Astrocyte of the cerebellum (primary cell): ENCODE results near the gene CD164.

Experiments
- DNase-seq: peaks from one replicate; pipeline ENCODE4 v3.0.0-alpha.2; 2011; ENCODE audit warnings: low read depth
- H3K4me3 ChIP-seq: 2 replicates; pipeline ENCODE4 v1.5.1; 2011; ENCODE audit warnings: mild to moderate bottlenecking, low read depth, low read length, moderate library complexity
- in situ Hi-C: cut with HindIII; loops from 2 replicates; pipeline ENCODE4 v1.10.0; 2017; ENCODE audit warnings: low sequenced_read_pairs
- TF ChIP-seq, protein P1 (sequence below): IDR thresholded peaks from 2 replicates; pipeline ENCODE4 v1.5.1; 2012; ENCODE audit warnings: low read length, low read depth, moderate library complexity, mild to moderate bottlenecking; ENCODE audit errors: missing control alignments

Gene CD164

DNA sequence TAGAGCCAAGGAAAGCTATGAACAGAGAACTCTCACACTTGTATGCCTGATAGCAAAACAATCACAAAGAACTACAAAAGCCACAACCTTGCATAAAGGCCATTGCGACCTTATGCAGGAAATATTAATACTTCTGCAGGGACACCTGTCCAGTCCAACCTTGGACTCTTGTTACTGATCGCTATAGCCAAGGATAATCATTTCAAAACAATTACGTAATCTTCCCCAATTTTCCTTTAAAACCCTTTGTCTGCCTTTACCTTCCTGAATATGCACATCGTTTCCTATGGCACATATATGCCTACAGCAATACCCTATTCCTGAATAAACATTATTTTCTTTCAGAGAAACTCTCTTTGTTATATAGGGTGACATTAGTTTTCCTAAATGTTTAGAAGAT, 35.4 kb upstream of the CD164 start:
- no peak for DNase-seq
- TF ChIP-seq, protein P1, sequence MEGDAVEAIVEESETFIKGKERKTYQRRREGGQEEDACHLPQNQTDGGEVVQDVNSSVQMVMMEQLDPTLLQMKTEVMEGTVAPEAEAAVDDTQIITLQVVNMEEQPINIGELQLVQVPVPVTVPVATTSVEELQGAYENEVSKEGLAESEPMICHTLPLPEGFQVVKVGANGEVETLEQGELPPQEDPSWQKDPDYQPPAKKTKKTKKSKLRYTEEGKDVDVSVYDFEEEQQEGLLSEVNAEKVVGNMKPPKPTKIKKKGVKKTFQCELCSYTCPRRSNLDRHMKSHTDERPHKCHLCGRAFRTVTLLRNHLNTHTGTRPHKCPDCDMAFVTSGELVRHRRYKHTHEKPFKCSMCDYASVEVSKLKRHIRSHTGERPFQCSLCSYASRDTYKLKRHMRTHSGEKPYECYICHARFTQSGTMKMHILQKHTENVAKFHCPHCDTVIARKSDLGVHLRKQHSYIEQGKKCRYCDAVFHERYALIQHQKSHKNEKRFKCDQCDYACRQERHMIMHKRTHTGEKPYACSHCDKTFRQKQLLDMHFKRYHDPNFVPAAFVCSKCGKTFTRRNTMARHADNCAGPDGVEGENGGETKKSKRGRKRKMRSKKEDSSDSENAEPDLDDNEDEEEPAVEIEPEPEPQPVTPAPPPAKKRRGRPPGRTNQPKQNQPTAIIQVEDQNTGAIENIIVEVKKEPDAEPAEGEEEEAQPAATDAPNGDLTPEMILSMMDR: no peak
- no peak overlapping the region for H3K4me3 ChIP-seq
- in situ Hi-C loops: no loop called here

DNA sequence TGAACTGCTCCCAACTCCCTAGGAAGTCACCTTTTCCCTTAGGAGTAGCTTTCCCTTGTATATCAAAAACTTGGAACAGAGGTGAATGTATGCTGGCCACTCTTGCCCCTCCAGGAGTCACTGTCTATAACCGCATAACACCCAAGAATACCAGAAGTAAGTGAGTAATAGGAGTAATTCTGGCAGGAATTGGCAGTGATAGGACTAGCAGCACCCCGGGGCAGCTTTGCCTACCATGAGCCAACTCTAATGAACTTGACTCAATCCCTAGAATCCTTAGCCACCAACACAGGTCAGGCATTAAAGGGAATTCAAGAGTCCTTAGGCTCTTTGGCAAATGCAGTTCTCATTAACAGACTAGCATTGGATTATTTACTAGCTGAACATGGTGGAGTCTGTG, 28.8 kb upstream of the CD164 start:
- TF ChIP-seq, protein P1: no peak
- no peak for DNase-seq
- no peak overlapping the region for H3K4me3 ChIP-seq
- in situ Hi-C loops: no loop called here

DNA sequence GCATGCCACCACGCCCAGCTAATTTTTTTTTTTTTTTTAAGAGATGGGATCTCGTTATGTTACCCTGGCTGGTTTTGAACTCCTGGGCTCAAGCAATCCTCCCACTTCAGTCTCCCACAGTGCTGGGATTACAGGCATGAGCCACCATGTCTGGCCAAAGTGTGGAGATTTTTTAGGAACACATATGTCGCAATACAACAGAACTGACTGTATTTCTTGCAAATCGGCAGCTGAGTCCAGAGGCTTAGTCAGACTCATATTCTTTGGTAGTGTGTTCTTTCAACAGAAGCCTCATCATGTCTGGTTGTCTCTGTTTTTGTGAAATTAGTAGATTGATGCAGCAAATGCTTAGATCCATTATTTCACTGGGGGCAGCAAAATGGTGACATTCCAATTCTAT, 23.9 kb upstream of the CD164 start:
- TF ChIP-seq, protein P1: no peak
- H3K4me3 ChIP-seq: no peak overlapping the region
- in situ Hi-C loops: no loop called here
- no peak for DNase-seq

DNA sequence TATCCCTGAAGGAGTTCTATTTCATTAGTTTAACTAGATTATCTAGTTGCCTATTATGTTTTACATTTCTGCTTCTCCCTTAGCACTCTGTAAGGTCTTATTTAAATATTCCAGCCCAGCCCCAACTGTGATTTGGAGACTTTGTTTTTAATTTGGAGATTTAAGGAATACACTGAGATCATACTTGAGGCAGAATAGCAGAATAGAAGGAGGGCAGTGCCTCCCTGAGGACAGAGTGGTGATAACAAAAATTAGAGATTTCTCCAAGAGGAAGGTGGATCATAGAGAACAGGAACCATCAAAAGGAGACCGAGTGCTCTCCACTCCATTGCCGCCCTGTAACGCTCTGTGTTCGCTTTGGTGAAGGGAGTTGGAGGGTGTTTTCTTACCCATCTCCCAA, 14.8 kb upstream of the CD164 start:
- no peak overlapping the region for H3K4me3 ChIP-seq
- TF ChIP-seq, protein P1: peak; percentile 32
- in situ Hi-C loops: no loop called here
- DNase-seq: no peak

DNA sequence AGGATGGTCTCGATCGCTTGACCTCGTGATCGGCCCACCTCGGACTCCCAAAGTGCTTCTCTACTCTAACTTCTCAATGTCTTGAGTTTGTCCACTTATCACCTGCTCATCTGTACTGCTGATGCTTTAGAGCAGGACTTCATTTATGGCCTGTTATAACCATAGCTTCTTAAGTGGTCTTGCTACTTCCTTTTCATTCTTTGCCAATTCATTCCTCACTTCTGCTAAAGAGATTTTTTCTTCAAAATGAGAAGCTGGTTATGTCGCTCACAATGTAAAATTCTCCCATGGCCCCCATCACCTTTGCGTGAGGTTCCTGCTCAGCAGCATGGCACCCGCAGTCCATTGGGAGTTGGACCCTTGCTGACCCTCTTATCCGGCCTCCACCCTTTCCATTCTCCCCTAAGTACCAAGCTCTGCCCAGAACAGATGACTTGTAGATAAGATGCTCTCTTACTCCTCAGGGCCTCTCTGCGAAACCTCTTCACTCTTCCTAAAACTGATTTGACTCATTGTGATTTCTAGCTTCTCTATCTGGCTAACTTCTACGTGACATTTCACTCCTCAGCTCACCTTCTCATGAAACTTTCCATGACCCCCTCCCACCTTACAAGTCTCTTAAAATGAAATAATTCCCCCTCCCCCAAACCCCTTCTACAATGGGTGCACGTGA, 13.9 kb upstream of the CD164 start:
- no peak overlapping the region for H3K4me3 ChIP-seq
- DNase-seq: no peak
- in situ Hi-C loops: no loop called here
- TF ChIP-seq, protein P1: no peak

DNA sequence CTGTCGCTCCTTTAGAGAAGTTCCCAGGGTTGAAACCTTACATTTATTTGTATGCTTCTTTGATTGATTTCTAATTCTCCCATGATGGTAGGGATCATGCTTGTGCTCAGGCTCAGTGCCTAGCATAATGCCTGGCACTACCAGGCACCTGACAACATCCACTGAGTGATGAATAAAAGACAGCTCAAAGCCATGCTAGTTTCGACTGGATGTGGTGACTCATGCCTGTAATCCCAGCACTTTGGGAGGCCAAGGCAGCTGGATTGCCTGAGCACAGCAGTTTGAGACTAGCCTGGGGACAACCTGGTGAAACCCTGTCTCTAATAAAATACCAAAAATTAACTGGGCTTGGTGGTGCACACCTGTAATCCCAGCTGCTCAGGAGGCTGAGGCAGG, 11.6 kb upstream of the CD164 start:
- TF ChIP-seq, protein P1: no peak
- H3K4me3 ChIP-seq: no peak overlapping the region
- in situ Hi-C loops: no loop called here
- no peak for DNase-seq
